ENCODE measurements around the gene EGFL8.
A peak's percentile ranks its signal among the peaks of the same experiment; 100 is the strongest.
"Not testable (repeated sequence)": the region's sequence is repeated elsewhere in the genome, so short reads cannot be mapped to it uniquely, and the experiment has no call there.

EGFL8 gene

GRCh38 chr6:32127717-32128592 is 36.4 kb upstream of the EGFL8 start, which contains the start of gene ATF6B:
Gene ATF6B (minus strand): TSS chr6:32128246. CDS start chr6:32128207, 39 bp downstream.
- peaks cover 16% of the 10 kb centered on the region for H3K4me1 ChIP-seq (ENCODE audit: control insufficient read depth, insufficient read depth, low read length, poor library complexity, severe bottlenecking)
- H3K9me3 ChIP-seq (ENCODE audit: control insufficient read depth, low read length), result no peaks in the 10 kb centered on the region
- H3K4me3 ChIP-seq (ENCODE audit: extremely low read depth, insufficient read depth, low read length, poor library complexity, severe bottlenecking), result peak within 1 kb of the TSS; percentile 98
- peak within 1 kb of the TSS; percentile 94 for H3K27ac ChIP-seq (ENCODE audit: low read depth, low read length, severe bottlenecking)
- peaks cover 34% of the 10 kb centered on the region for H3K36me3 ChIP-seq (ENCODE audit: control insufficient read depth, insufficient read depth, low read length)
- WGBS, 2 experiments (ENCODE audit: insufficient coverage in 2 of 2), result 0% methylated on average over 25 to 41 of the region's 44 CpGs

GRCh38 chr6:32128751-32129296 is 35.6 kb upstream of the EGFL8 start:
- Histone ChIP-seq H3K9me3 (ENCODE audit: control insufficient read depth, low read length) (no peaks in the 10 kb centered on the region), H3K36me3 (ENCODE audit: control insufficient read depth, insufficient read depth, low read length) (peaks cover 25% of the 10 kb centered on the region), H3K4me3 (ENCODE audit: extremely low read depth, insufficient read depth, low read length, poor library complexity, severe bottlenecking) (peak overlapping the region; percentile 5), H3K27ac (ENCODE audit: low read depth, low read length, severe bottlenecking) (peak overlapping the region; percentile 18), H3K4me1 (ENCODE audit: control insufficient read depth, insufficient read depth, low read length, poor library complexity, severe bottlenecking) (peaks cover 17% of the 10 kb centered on the region)
- WGBS, 2 experiments (ENCODE audit: insufficient coverage in 2 of 2), result 86 to 89% methylated on average over 11 to 13 of the region's 13 CpGs

GRCh38 chr6:32129297-32130088 is 34.9 kb upstream of the EGFL8 start:
- WGBS, 2 experiments (ENCODE audit: insufficient coverage in 2 of 2), result 45 to 48% methylated on average over 20 to 21 of the region's 22 CpGs

GRCh38 chr6:32131439-32131948 is 32.9 kb upstream of the EGFL8 start:
- H3K36me3 ChIP-seq (ENCODE audit: control insufficient read depth, insufficient read depth, low read length), result peaks cover 2% of the 10 kb centered on the region
- 93% methylated on average over 4 to 8 of the region's 14 CpGs for WGBS, 2 experiments (ENCODE audit: insufficient coverage in 2 of 2)
- peaks cover 20% of the 10 kb centered on the region for H3K4me1 ChIP-seq (ENCODE audit: control insufficient read depth, insufficient read depth, low read length, poor library complexity, severe bottlenecking)
- no peak overlapping the region for H3K4me3 ChIP-seq (ENCODE audit: extremely low read depth, insufficient read depth, low read length, poor library complexity, severe bottlenecking)
- no peaks in the 10 kb centered on the region for H3K9me3 ChIP-seq (ENCODE audit: control insufficient read depth, low read length)
- no peak overlapping the region for H3K27ac ChIP-seq (ENCODE audit: low read depth, low read length, severe bottlenecking)

More at GRCh38 chr6:32129297-32130088, 34.9 kb upstream of the EGFL8 start:
- peak overlapping the region; percentile 76 for H3K4me3 ChIP-seq (ENCODE audit: extremely low read depth, insufficient read depth, low read length, poor library complexity, severe bottlenecking)
- peaks cover 20% of the 10 kb centered on the region for H3K36me3 ChIP-seq (ENCODE audit: control insufficient read depth, insufficient read depth, low read length)
- no peaks in the 10 kb centered on the region for H3K9me3 ChIP-seq (ENCODE audit: control insufficient read depth, low read length)
- peaks cover 20% of the 10 kb centered on the region for H3K4me1 ChIP-seq (ENCODE audit: control insufficient read depth, insufficient read depth, low read length, poor library complexity, severe bottlenecking)
- peak overlapping the region; percentile 43 for H3K27ac ChIP-seq (ENCODE audit: low read depth, low read length, severe bottlenecking)

DNA sequence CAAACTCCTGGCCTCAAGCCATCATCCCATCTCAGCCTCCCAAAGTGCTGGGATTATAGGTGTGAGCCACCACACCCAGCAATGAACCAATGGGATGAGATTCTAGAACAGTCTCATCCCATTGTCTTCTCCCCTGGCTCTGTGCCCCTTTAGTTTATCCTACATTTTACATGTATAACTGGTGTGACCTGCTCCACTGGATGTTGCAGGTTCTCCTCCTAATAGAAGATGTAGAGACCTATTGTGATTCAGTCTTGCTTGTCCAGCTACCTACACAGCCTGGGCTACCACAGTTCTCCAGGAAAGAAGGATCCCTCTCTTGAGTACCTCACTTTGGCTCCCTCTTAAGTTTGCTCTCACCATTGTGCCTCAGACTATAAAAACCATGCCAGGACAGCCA is 32.3 kb upstream of the EGFL8 start:
- Histone ChIP-seq H3K9me3 (ENCODE audit: control insufficient read depth, low read length) (no peaks in the 10 kb centered on the region), H3K36me3 (ENCODE audit: control insufficient read depth, insufficient read depth, low read length) (no peaks in the 10 kb centered on the region), H3K4me3 (ENCODE audit: extremely low read depth, insufficient read depth, low read length, poor library complexity, severe bottlenecking) (no peak overlapping the region), H3K4me1 (ENCODE audit: control insufficient read depth, insufficient read depth, low read length, poor library complexity, severe bottlenecking) (peaks cover 15% of the 10 kb centered on the region), H3K27ac (ENCODE audit: low read depth, low read length, severe bottlenecking) (no peak overlapping the region)

- H3K9me3 ChIP-seq (ENCODE audit: control insufficient read depth, low read length), result no peaks in the 10 kb centered on the region
- H3K27ac ChIP-seq (ENCODE audit: low read depth, low read length, severe bottlenecking), result no peak overlapping the region
- H3K36me3 ChIP-seq (ENCODE audit: control insufficient read depth, insufficient read depth, low read length), result no peaks in the 10 kb centered on the region
- no peak overlapping the region for H3K4me3 ChIP-seq (ENCODE audit: extremely low read depth, insufficient read depth, low read length, poor library complexity, severe bottlenecking)
- peaks cover 11% of the 10 kb centered on the region for H3K4me1 ChIP-seq (ENCODE audit: control insufficient read depth, insufficient read depth, low read length, poor library complexity, severe bottlenecking)
- 86% methylated on average over 4 of the region's 4 CpGs; no CpG with 5 or more reads in 1 of the 2 experiments for WGBS, 2 experiments (ENCODE audit: insufficient coverage in 2 of 2)
Observed at GRCh38 chr6:32133786-32134185, 30.6 kb upstream of the EGFL8 start.

DNA sequence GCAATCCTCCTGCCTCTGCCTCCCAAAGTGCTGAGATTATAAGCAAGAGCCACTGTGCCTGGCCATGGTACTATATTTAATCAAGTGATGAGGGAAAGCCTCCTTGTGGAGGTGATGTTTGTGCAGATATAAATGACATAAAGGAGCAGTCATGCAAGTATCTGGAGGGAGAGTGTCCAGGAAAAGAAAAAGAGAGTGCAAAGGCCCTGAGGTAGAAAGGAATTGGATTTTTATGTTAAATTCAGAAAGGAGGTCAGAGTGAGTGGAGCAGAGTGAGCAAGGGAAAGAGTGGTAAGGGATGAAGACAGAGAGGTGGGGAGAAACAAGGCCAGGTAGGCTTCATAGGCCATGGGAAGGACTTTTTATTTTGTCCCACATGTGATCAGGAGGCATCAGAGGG is 26.9 kb upstream of the EGFL8 start:
- Histone ChIP-seq H3K36me3 (ENCODE audit: control insufficient read depth, insufficient read depth, low read length) (no peaks in the 10 kb centered on the region), H3K27ac (ENCODE audit: low read depth, low read length, severe bottlenecking) (no peak overlapping the region), H3K4me3 (ENCODE audit: extremely low read depth, insufficient read depth, low read length, poor library complexity, severe bottlenecking) (no peak overlapping the region), H3K9me3 (ENCODE audit: control insufficient read depth, low read length) (no peaks in the 10 kb centered on the region), H3K4me1 (ENCODE audit: control insufficient read depth, insufficient read depth, low read length, poor library complexity, severe bottlenecking) (peaks cover 3% of the 10 kb centered on the region)

DNA sequence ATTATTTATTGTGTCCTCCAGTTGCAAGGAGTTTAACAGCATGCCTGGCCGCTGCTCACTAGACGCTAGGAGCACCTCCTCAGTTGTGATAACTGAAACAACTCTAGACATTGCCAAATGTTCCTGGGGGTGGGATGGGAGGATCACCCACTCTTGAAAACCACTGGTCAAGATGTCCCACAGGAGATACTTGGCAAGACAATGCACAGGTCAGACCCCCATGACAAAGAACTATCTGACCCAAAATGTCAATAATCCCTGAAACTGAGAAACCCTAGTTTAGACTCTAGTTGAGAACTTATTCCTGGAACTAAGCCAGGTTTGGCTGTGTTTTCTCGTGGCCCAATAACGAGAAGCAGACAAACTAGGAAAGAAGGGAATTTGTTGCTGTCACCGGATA is 24.8 kb upstream of the EGFL8 start:
- H3K4me3 ChIP-seq (ENCODE audit: extremely low read depth, insufficient read depth, low read length, poor library complexity, severe bottlenecking), result no peak overlapping the region
- no peaks in the 10 kb centered on the region for H3K4me1 ChIP-seq (ENCODE audit: control insufficient read depth, insufficient read depth, low read length, poor library complexity, severe bottlenecking)
- no peaks in the 10 kb centered on the region for H3K9me3 ChIP-seq (ENCODE audit: control insufficient read depth, low read length)
- H3K27ac ChIP-seq (ENCODE audit: low read depth, low read length, severe bottlenecking), result no peak overlapping the region
- WGBS, 2 experiments (ENCODE audit: insufficient coverage in 2 of 2), result 97 to 100% methylated on average over 2 to 3 of the region's 5 CpGs
- H3K36me3 ChIP-seq (ENCODE audit: control insufficient read depth, insufficient read depth, low read length), result no peaks in the 10 kb centered on the region

GRCh38 chr6:32140420-32141046 is 23.9 kb upstream of the EGFL8 start:
- no peaks in the 10 kb centered on the region for H3K9me3 ChIP-seq (ENCODE audit: control insufficient read depth, low read length)
- no peaks in the 10 kb centered on the region for H3K4me1 ChIP-seq (ENCODE audit: control insufficient read depth, insufficient read depth, low read length, poor library complexity, severe bottlenecking)
- 87 to 97% methylated on average over 5 of the region's 5 CpGs for WGBS, 2 experiments (ENCODE audit: insufficient coverage in 2 of 2)
- no peak overlapping the region for H3K27ac ChIP-seq (ENCODE audit: low read depth, low read length, severe bottlenecking)
- H3K36me3 ChIP-seq (ENCODE audit: control insufficient read depth, insufficient read depth, low read length), result no peaks in the 10 kb centered on the region
- H3K4me3 ChIP-seq (ENCODE audit: extremely low read depth, insufficient read depth, low read length, poor library complexity, severe bottlenecking), result no peak overlapping the region

DNA sequence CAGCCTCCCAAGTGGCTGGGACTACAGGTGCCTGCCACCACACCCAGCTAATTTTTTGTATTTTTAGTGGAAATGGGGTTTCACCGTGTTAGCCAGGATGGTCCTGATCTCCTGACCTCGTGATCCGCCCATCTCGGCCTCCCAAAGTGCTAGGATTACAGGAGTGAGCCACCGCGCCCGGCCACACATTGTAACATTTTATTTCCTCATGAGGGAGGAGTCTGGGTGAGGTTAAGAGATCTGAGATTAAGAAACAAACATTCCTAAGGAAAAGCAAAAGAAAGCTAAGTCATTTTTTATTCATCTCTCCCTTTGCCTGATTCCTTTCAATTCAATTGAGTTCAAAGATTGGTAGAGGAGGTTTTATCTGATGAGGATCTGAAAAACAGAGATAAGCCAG is 20.2 kb upstream of the EGFL8 start:
- not testable (repeated sequence) for H3K4me3 ChIP-seq (ENCODE audit: extremely low read depth, insufficient read depth, low read length, poor library complexity, severe bottlenecking); H3K9me3 ChIP-seq (ENCODE audit: control insufficient read depth, low read length)
- no CpG with 5 or more reads among the region's 7 CpGs for WGBS, 2 experiments (ENCODE audit: insufficient coverage in 2 of 2)

More for the DNA sequence above, 20.2 kb upstream of the EGFL8 start:
- not testable (repeated sequence) for H3K27ac ChIP-seq (ENCODE audit: low read depth, low read length, severe bottlenecking); H3K36me3 ChIP-seq (ENCODE audit: control insufficient read depth, insufficient read depth, low read length)
- H3K4me1 ChIP-seq (ENCODE audit: control insufficient read depth, insufficient read depth, low read length, poor library complexity, severe bottlenecking), result peaks cover 11% of the 10 kb centered on the region
